Measurements from ENCODE around the gene GNS. TPM values are rescaled to one million over a fixed set of nuclear protein-coding genes. Genes with fewer than 3 reads are reported as not detected.

The GNS gene
- total and polyA plus RNA-seq, 4 donors = 27.8 to 78.6 (median 57.4) TPM

GRCh38 chr12:64696080-64696741 is 63.0 kb downstream of the GNS start:
- Histone ChIP-seq H3K9ac (ENCODE audit: low read depth in 1 of 2, low read length in 2 of 2) (no peak overlapping the region), H3K4me3 (ENCODE audit: low read depth in 1 of 3, low read length in 3 of 3) (no peak overlapping the region), H3K27ac (ENCODE audit: low read depth in 1 of 2, low read length in 2 of 2) (no peak overlapping the region), H3K9me3 (ENCODE audit: control insufficient read depth in 4 of 4, low read length in 3 of 4) (no peaks in the 10 kb centered on the region), H3K27me3 (ENCODE audit: control insufficient read depth in 4 of 4, insufficient read depth in 4 of 4, low read length in 3 of 4) (no peaks in the 10 kb centered on the region), H3K36me3 (ENCODE audit: control insufficient read depth in 4 of 4, insufficient read depth in 3 of 4, low read depth in 1 of 4, low read length in 3 of 4) (peaks cover 3 to 4% (median 3%) of the 10 kb centered on the region in 4 donors), H3K4me1 (ENCODE audit: control insufficient read depth in 4 of 4, insufficient read depth in 4 of 4, low read length in 3 of 4) (peaks cover 0 to 4% (median 0%) of the 10 kb centered on the region in 4 donors)
- TF ChIP-seq, protein P1, sequence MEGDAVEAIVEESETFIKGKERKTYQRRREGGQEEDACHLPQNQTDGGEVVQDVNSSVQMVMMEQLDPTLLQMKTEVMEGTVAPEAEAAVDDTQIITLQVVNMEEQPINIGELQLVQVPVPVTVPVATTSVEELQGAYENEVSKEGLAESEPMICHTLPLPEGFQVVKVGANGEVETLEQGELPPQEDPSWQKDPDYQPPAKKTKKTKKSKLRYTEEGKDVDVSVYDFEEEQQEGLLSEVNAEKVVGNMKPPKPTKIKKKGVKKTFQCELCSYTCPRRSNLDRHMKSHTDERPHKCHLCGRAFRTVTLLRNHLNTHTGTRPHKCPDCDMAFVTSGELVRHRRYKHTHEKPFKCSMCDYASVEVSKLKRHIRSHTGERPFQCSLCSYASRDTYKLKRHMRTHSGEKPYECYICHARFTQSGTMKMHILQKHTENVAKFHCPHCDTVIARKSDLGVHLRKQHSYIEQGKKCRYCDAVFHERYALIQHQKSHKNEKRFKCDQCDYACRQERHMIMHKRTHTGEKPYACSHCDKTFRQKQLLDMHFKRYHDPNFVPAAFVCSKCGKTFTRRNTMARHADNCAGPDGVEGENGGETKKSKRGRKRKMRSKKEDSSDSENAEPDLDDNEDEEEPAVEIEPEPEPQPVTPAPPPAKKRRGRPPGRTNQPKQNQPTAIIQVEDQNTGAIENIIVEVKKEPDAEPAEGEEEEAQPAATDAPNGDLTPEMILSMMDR (IDR thresholded peaks at IDR 0.05; ENCODE audit: low read depth, low read length, missing input control) = peak; percentile 41
- peak; percentile 73 to 75 for TF ChIP-seq RAD21 (IDR thresholded peaks at IDR 0.05)
- no peak for TF ChIP-seq FOXA2 (IDR thresholded peaks at IDR 0.05)
- 54% methylated on average over 1 of the region's 1 CpG for WGBS
- no peak for DNase-seq (ENCODE audit: low spot score)

GRCh38 chr12:64695550-64695949 is 63.7 kb downstream of the GNS start:
- no peaks in the 10 kb centered on the region for H3K27me3 ChIP-seq (ENCODE audit: control insufficient read depth in 4 of 4, insufficient read depth in 4 of 4, low read length in 3 of 4)
- no peak overlapping the region for H3K27ac ChIP-seq (ENCODE audit: low read depth in 1 of 2, low read length in 2 of 2)
- H3K36me3 ChIP-seq (ENCODE audit: control insufficient read depth in 4 of 4, insufficient read depth in 3 of 4, low read depth in 1 of 4, low read length in 3 of 4) = peaks cover 3 to 4% (median 4%) of the 10 kb centered on the region in 4 donors
- H3K4me1 ChIP-seq (ENCODE audit: control insufficient read depth in 4 of 4, insufficient read depth in 4 of 4, low read length in 3 of 4) = peaks cover 0 to 3% (median 0%) of the 10 kb centered on the region in 4 donors
- WGBS = 85% methylated on average over 5 of the region's 5 CpGs
- no peak for DNase-seq (ENCODE audit: low spot score)
- no peak overlapping the region for H3K4me3 ChIP-seq (ENCODE audit: low read depth in 1 of 3, low read length in 3 of 3)
- no peak overlapping the region for H3K9ac ChIP-seq (ENCODE audit: low read depth in 1 of 2, low read length in 2 of 2)
- TF ChIP-seq FOXA1 (IDR thresholded peaks at IDR 0.05) (no peak), JUND (IDR thresholded peaks at IDR 0.05) (no peak), ATF3 (IDR thresholded peaks at IDR 0.05) (no peak), NR2F2 (IDR thresholded peaks at IDR 0.05) (no peak), FOXA2 (IDR thresholded peaks at IDR 0.05) (no peak), YY1 (IDR thresholded peaks at IDR 0.05) (no peak), EGR1 (IDR thresholded peaks at IDR 0.05; ENCODE audit: low read depth in 2 of 2) (no peak), MAX (IDR thresholded peaks at IDR 0.05) (no peak), TAF1 (conservative IDR thresholded peaks at IDR 0.05) (no peak), RAD21 (IDR thresholded peaks at IDR 0.05) (no peak), HNF4A (conservative IDR thresholded peaks at IDR 0.05) (no peak), SP1 (IDR thresholded peaks at IDR 0.05) (no peak), REST (IDR thresholded peaks at IDR 0.05) (no peak), GABPA (IDR thresholded peaks at IDR 0.05 in 1 of 2, conservative IDR thresholded peaks at IDR 0.05 in 1 of 2) (no peak), RXRA (IDR thresholded peaks at IDR 0.05) (no peak), HNF4G (IDR thresholded peaks at IDR 0.05) (no peak), ZBTB33 (IDR thresholded peaks at IDR 0.05) (no peak)
- TF ChIP-seq, protein P1 (IDR thresholded peaks at IDR 0.05; ENCODE audit: low read depth, low read length, missing input control) = no peak
- no peaks in the 10 kb centered on the region for H3K9me3 ChIP-seq (ENCODE audit: control insufficient read depth in 4 of 4, low read length in 3 of 4)

Data from liver (tissue), 9 donors.